NCI-H146 (cell line): ENCODE data around the gene LSP1.

Source experiments
- DNase-seq: peaks from one replicate; lab custom pipeline; 2025; lab: John Stamatoyannopoulos, UW

Gene LSP1

DNA sequence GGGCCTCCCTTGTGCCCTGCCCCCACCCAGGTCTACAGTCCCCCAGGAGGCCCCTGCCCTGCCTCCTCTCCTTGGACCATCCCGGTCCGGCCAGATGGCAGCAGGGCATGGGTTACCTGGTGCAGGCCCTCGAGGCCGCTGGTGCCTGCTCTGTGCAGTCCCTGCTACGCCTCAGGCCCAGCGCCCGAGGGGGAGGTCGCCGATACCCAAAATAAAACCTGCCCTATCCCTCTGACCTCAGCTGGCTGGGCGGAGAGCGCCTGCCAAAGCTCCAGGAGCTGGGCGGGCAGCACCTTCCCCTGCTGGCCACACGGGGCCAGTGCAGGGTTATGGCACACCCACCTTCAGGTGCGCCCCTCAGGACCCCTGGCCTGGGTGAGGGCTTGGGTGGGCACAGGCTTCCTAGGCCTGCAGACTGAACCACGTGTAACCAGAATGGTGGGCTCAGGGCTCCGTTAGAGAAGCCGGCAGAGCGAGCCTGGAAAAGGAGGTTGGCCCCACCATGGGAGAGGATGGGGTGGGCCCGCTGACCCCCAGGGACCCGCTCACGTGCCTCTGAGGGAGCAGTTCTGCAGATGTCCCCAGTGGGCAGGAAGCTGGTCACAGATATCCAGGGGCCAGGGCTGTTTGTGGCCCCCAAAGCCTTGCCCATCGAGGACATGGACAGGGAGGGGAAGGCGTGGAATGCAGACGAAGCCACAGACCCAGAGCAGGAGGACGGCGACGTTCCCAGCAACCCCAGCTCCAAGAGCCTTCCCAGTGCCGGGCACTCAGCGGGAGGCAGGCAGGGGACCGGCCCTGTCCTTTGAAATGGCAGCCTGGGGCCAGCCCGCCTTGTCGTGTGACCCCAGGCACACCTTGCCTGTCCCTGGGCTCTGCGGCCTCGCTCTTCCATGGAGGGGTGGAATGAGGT, 64.9 kb downstream of the LSP1 start:
- no peak for DNase-seq

GRCh38 chr11:1918436-1919315, 65.8 kb downstream of the LSP1 start:
- no peak for DNase-seq

DNA sequence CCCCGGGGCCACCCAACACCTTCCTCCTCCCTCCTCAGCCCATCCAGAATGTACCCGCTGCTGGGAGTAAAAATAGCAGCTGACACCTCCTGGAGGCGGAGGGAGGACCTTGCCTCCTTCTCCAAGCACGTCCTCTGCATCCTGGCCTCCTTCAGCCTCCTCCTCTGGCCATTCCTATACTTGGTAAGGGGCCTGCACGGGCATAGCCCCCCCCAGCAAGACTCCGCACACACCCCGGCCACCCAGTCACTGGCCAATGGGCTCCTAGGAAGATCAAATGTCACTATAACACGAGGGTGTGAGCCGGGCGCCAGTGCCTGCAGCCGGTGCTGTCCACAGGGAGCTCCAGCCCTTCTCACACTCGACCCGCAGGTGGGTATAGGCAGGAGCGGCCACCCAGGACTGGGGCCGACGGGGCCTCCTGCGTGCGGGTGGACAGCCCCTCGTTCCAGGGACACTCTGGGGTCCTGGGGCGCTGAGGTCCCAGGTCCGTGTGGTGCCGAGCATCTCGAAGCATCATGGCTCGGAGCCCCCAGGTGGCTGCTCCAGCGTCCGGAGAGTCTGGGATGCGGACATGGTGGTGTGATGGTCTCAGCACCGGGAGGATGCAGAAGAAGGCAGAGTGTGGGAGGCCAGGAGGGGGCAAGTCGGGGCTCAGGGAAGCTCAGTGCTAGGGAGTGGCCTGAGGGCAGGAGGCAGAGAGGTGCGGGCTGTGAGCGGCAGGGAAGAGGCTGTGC, 66.7 kb downstream of the LSP1 start, which contains the start of gene TNNT3:
Gene TNNT3 (plus strand): TSS at position 313 of the 737 bp plus-strand sequence. CDS start 3,172 bp downstream, outside the sequence.
- no peak for DNase-seq

DNA sequence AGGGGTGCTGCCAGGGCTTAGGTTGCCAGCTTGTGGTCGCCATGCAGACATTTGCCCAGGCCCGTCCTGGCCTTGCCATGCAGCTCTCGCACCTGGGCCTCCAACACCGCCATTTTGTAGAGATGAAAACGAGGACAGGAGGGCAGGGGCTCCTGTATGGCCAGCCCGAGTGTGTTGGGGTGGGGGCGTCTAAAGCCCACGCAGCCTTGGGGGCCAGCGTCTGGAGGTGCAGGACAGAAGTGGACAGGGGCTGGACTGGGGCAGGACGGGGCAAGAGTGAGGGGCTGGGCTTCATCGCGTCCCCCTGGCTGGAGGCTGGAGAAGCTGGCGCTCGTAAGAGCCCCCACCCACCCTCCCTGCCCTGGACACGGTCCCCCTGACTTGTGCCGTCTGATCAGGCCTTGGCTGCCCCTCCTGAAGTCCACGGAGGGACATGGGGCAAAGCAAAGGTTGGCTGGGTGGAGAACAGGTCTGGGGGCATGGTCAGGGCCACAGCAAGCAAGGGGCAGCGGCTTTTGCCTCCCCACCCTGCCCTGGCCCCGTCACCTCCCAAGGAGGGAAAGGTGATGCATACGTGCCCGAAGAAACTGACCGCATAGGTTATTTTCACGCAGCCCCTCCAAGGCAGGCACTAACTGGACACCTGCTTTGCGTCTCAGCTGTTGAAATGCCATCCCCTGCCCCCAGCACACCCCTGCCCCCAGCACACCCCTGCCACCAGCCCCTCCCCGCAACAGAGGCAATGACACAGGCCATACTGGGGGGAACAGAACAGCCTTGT, 67.4 kb downstream of the LSP1 start:
- DNase-seq = no peak

DNA sequence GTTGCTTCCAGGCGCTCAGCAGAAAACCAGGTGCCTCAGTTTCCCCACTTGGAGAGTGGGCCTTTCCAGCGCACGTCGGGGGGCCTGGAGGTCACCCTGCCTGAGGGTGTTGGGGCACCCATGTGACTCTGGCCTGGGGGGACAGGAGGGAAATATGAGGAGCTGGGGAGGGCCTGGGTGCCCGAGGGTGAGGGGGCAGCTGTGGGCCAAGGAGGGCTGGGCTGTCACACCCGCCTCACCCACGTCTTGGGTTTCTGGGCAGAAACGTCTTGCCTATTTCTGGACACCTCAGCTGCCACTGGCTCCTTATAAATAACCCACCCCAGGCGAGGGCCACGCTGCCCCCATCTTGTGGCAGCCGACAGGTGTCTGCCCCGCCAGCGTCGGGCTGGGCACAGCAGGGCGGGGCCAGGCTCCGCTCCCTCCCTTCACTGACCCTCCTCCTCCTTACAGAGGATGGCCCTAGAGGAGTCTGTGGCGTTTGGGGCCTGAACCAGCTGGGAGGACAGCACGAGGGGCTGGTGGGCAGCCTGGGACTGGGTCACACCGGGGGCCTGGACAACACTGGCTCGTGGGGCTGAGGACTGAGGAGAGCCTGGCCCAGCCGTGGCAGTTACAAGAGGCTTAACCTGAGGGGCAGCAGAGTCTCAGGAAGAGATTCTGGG, 68.2 kb downstream of the LSP1 start:
- no peak for DNase-seq

- DNase-seq = no peak
Observed at GRCh38 chr11:1921574-1922141, 68.8 kb downstream of the LSP1 start.

GRCh38 chr11:1922481-1923081, 69.7 kb downstream of the LSP1 start:
- DNase-seq = no peak

DNA sequence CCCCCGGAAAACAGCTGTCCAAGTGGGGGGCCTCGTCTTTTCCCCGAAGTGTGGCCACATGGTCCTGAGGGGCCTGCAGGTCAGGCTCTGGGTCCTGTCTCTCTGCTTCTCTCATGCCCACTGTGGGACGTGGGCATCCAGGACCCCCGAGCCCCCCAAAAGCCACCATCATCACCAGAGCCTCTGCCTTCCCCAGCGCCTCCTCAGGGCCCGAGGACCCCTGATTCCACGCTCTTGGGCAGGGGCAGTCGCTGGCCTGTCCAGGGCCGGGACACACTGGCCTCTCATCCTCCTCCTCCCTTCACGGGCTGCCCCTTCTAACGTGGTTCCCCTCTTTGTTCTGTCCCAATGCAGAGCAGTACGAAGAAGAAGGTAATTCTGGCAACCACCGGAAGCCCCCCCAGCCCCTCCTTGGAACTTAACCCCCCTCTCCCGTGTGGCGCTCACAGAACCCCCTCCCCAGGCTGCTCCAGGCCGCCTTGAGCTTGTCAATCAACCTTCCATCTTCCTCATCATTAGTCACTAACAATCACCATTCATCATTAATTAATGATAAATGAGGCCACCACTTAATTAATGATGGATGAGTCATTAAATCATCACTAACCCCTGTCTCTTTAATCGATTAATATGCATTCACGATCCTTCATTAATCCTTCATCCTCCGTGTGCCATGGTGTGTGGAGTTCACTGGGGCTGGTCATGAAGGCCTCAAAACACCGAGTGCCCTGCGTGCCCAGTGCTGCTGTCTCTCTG, 70.5 kb downstream of the LSP1 start:
- no peak for DNase-seq

DNA sequence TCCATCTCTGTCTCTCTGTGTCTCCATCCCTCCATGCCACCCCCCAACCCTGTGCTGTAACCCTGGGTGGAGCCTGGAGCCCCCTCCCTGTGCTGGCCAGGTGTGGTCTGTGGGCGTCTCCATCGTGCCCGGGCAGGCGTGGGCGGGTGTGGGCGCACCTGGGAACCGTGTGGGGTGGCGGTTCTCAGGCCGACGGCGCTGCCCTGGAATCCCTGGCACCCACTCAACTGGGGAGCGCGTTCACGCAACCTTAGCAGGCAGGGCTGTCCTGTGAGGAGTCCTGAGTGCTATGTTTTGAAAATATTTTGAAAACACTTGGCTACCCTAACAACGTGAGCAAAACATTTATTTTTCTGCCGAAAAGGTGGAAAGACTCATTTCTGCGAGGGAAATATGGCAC, 71.3 kb downstream of the LSP1 start:
- DNase-seq = no peak

DNA sequence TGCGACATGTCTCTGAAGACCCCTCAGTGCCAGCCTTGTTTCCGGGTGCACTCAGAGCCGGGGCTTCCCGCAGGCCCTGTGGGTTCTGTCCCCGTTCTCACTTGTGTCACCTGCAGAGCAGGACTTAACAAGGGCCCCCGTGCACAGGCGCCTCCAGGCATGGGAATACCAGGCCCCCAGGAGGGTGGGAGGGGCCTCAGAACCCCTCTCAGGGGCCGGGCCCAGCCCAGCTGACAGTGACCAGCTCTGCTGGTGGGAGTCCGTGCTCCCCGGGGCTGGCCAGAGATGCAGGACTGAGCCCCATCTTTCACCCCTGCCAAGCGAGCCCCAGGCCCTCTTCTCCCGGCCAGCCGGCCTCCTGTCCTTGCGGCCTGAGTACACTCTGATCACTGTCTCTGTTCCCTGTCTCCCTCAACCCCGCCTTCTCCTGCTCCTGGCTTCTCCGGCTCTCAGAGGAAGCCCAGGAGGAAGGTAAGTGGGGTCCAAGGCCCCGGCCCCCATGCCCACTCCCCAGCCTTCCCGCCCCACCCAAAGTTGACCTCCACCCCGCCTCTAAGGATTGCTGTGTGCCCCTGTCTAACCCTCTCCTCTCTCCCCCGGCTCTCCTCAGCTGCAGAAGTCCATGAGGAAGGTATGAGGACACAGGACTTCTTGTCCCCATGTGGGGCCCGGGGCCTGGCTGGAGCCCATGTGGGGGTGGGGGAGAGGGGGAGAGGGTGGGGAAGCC, 71.9 kb downstream of the LSP1 start:
- DNase-seq = no peak

GRCh38 chr11:1925373-1926155, 72.7 kb downstream of the LSP1 start:
- no peak for DNase-seq

DNA sequence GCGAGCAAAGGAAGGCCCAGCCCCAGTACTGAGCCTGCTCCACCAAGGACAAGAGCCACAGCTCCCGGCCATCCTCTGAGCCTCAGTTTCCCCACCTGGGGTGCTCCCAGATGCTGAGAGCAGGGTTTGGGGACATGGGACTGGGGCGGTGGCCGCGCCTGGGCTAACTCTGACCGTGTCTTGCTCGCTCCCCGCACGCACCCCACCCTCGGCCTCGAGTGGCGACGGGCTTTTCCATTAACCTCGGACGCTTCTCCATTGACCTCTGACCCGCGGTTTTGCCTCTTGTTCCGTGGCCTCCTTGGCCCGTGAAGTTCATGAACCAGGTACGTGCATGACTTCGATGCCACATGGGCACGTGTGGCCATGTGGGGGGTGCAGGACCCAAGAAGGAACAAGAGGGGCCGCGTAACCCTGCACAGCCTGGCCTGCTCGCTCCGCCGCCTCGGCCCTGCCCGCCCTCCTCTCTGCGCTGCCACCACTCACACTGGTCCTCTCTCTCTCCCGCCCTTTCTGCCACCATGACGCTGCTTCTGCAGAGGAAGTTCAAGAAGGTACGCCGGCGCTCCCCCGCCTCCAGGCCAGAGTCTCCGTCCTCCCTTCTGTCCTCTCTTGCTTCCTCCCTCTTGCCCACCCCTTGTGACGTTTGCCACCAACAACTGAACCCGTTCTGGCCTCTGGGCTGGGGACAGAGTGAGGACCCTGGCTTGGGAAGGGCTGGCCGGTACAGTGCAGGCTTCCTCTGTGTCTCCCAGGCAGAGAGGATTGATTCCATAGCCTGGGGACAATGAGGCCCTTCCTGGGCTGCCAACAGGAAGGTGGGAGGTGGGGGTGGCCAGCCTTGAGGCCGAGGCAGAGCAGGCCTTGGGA, 73.5 kb downstream of the LSP1 start:
- DNase-seq = no peak

DNA sequence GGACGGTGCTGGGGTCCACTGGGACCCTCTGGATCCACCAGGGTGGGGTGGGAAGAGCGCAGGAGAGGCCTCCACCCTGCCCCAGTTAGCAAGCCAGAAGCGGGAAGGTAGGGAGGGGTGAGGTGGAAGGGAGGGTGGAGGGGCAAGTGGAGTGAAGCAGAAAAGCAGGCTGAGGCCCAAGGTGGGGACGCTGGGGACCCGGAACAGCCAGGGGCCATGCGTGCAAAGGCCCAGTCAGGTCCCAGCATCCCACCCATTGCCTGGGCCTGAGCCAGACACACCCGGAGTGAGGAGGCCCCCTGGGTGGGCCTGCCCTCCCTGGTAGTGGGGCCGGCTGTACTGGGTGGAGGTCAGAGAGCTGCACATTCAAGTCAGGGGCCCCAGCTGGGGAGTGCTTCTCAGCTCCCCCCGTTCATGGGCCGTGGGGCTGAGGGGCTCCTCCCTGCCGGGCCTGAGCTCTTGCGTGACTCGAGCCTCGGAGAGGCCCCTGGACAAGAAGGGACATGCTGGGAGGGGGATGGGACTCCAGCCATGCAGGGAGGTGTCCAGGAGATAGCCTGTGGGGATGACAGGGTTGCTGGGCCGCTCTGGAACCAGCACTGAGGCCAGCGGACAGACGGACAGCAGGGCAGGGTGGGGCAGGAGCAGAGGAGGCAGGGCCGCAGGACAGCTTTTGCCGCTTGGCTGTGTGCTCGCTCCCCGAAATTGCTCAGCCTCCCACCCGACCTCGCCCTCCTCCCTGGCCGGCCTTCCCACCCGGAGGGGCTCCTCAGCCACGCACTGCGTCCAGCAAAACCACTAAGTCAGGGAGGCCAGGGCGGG, 74.4 kb downstream of the LSP1 start:
- DNase-seq = no peak

DNA sequence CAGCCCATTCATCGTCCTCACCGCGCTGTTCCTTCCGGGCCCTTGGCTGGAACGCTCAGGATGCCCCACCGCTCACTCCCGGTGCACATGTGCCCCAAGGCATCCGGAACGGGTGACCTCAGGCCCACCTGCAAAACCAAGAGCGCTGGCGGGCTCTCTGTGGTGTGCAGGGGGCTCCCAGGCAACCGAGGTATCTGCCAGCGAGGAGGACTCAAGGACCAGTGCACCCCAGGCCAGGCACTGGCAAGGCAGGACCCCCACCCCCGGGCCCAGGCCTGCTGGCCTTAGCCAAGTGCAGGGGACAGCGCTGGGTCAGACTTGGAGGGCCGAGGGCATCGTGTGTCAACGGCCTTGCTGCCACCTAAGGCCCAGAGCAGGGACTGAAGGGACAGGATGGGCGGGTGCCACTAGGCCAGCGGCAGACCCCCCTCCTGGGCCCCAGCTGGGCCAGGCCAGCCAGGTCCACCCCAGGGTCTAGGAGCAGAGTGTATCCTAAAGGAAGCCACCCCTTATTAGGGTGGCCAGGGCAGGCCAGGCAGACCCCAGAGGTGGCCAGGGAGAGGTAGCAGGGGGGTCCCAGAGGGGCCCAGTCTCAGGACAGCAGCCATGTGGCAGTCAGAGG, 75.1 kb downstream of the LSP1 start:
- no peak for DNase-seq

GRCh38 chr11:1928470-1928890, 75.6 kb downstream of the LSP1 start:
- DNase-seq = no peak
